Psoas muscle (tissue), 8 donors: ENCODE measurements around the gene MMP24. TPM values are rescaled to one million over a fixed set of nuclear protein-coding genes. Genes with fewer than 3 reads are reported as not detected.

Source experiments
- ATAC-seq, 4 donors: fragments of 200-7000 bp; cut with Tn5 transposase; one replicate each; pipeline ENCODE4 v1.9.1; 2020; ENCODE audit warnings: moderate library complexity in 3 of 4, mild to moderate bottlenecking in 2 of 4
- DNase-seq, 2 donors: peaks; one replicate each; pipeline ENCODE4 v3.0.0-alpha.2; 2020
- H3K27ac ChIP-seq: fragments of 200-600 bp; one replicate; pipeline ENCODE4 v1.8.0; 2022
- H3K27me3 ChIP-seq, 3 donors: fragments of 200-600 bp in 1 of 3; one replicate each; pipeline versions ENCODE4 v1.6.1 to v1.8.0; 2013 to 2022; ENCODE audit warnings: low read length in 2 of 3, mild to moderate bottlenecking in 2 of 3, moderate library complexity in 1 of 3; ENCODE audit not compliant: insufficient read depth in 3 of 3
- H3K36me3 ChIP-seq, 2 donors: fragments of 200-600 bp in 1 of 2; one replicate each; pipeline versions ENCODE4 v1.6.1 to v1.8.0; 2013 to 2022; ENCODE audit warnings: low read depth in 1 of 2, mild to moderate bottlenecking in 1 of 2, moderate library complexity in 1 of 2; ENCODE audit not compliant: insufficient read depth in 1 of 2
- H3K4me1 ChIP-seq: fragments of 200-600 bp; one replicate; pipeline ENCODE4 v1.8.0; 2022
- H3K4me3 ChIP-seq: fragments of 200-600 bp; one replicate; pipeline ENCODE4 v1.8.0; 2022; ENCODE audit warnings: mild to moderate bottlenecking
- H3K9me3 ChIP-seq: fragments of 200-600 bp; one replicate; pipeline ENCODE4 v1.8.0; 2022
- CTCF ChIP-seq: fragments of 200-600 bp; IDR thresholded peaks from one replicate; pipeline ENCODE4 v1.8.0; 2022; ENCODE audit warnings: antibody characterized with exemption
- WGBS, 3 donors: extraction: QIAGEN DNeasy Blood & Tissue Kit; methylation state at CpG; one replicate each; pipeline versions ENCODE4 v1.1.6 to v1.1.7; 2013; 5-methylcytosine and 5-hydroxymethylcytosine counted together
- intact Hi-C, 2 donors: fragments of 100-400 bp; cut with DNase I; formaldehyde crosslinking; loops; one replicate each; pipeline versions ENCODE4 v1.11.0 to v1.14.2; 2022
- polyA plus RNA-seq, 3 donors: library from polyadenylated mRNA; stranded (reverse); fragments of 200-250 nt; gene quantifications; one replicate each; pipeline ENCODE4 v1.2.3, GENCODE V29; 2013
- total RNA-seq, 4 donors: library from RNA; stranded (reverse); fragmentation: NEBNext Ultra II Directional in 2 of 4; extraction: Animal tissue kit (Norgen Biotek cat#: 25700) in 2 of 4; gene quantifications; one replicate each; pipeline versions ENCODE4 v1.2.1 to v1.2.4, GENCODE V29; 2021 to 2023
- donor health status: healthy with polysubstance abuse.
- donor health status: DM: no; HTN: no; CAD: no; lungs with moderate emphysema.
- donor health status: Bipolar disorder and iron deficiency.
- donor health status: healthy.
- donor health status: DM: yes; HTN: yes; CAD: no.
- donor health status: DM: no; HTN: no; CAD: no.
- donor health status: DM: no; HTN: no; CAD: no.
- donor health status: DM: yes; HTN: yes; CAD: no.

The MMP24 gene
- total and polyA plus RNA-seq, 7 donors = 0.01 to 0.27 (median 0.12) TPM; not detected in 1

GRCh38 chr20:35270021-35270902, 43.8 kb downstream of the MMP24 start:
- TF ChIP-seq CTCF = no peak
- 87 to 91% (median 89%) methylated on average over 19 of the region's 19 CpGs for WGBS, 3 donors
- ATAC-seq (no peak), DNase-seq (no peak)
- H3K9me3 ChIP-seq = no peaks in the 10 kb centered on the region
- peaks cover 0 to 63% of the 10 kb centered on the region in 2 donors for H3K36me3 ChIP-seq
- intact Hi-C loops = loop anchor here (5.0 to 10.0 kb wide), 3 partner anchors 123 to 435 kb away; partner anchors contain the start of gene EDEM2 (in 2 of the 2)
- H3K4me1 ChIP-seq = no peaks in the 10 kb centered on the region
- no peaks in the 10 kb centered on the region for H3K27me3 ChIP-seq
- no peak overlapping the region for H3K27ac ChIP-seq
- no peak overlapping the region for H3K4me3 ChIP-seq

- Histone ChIP-seq H3K27ac (no peak overlapping the region), H3K36me3 (peaks cover 0 to 65% of the 10 kb centered on the region in 2 donors), H3K27me3 (no peaks in the 10 kb centered on the region), H3K4me1 (no peaks in the 10 kb centered on the region), H3K9me3 (no peaks in the 10 kb centered on the region), H3K4me3 (no peak overlapping the region)
- no peak for DNase-seq
- 79 to 88% (median 86%) methylated on average over 20 of the region's 20 CpGs for WGBS, 3 donors
- no peak for TF ChIP-seq CTCF
- ATAC-seq = no peak
- intact Hi-C loops = loop anchor here (5.0 to 10.0 kb wide), 3 partner anchors 124 to 436 kb away; partner anchors contain the start of gene EDEM2 (in 2 of the 2)
Measured at GRCh38 chr20:35271073-35271882, 44.8 kb downstream of the MMP24 start.

- Histone ChIP-seq H3K27me3 (no peaks in the 10 kb centered on the region), H3K4me1 (peaks cover 6% of the 10 kb centered on the region), H3K36me3 (peaks cover 0 to 64% of the 10 kb centered on the region in 2 donors), H3K27ac (no peak overlapping the region), H3K9me3 (no peaks in the 10 kb centered on the region), H3K4me3 (no peak overlapping the region)
- no peak for ATAC-seq
- WGBS, 3 donors = 63 to 67% (median 64%) methylated on average over 7 of the region's 7 CpGs
- no peak for DNase-seq
- intact Hi-C loops = loop anchor here (5.0 to 10.0 kb wide), 3 partner anchors 125 to 437 kb away; partner anchors contain the start of gene EDEM2 (in 2 of the 2)
- no peak for TF ChIP-seq CTCF
Measured at GRCh38 chr20:35271904-35272303, 45.4 kb downstream of the MMP24 start.

- Histone ChIP-seq H3K27me3 (no peaks in the 10 kb centered on the region), H3K4me1 (peaks cover 8% of the 10 kb centered on the region), H3K9me3 (no peaks in the 10 kb centered on the region), H3K36me3 (peaks cover 0 to 53% of the 10 kb centered on the region in 2 donors), H3K27ac (no peak overlapping the region), H3K4me3 (no peak overlapping the region)
- TF ChIP-seq CTCF = no peak
- DNase-seq (peak in 1 of 2 donors; percentile 63), ATAC-seq (no peak)
- 51 to 68% (median 58%) methylated on average over 13 of the region's 13 CpGs for WGBS, 3 donors
- intact Hi-C loops = loop anchor here (5.0 to 10.0 kb wide), 3 partner anchors 126 to 439 kb away; partner anchors contain the start of gene EDEM2 (in 2 of the 2)
Measured at GRCh38 chr20:35273449-35274171, 47.1 kb downstream of the MMP24 start.
